Stomach (tissue), 4 donors: ENCODE measurements around the gene EVI5L.

Experiments used
- CTCF ChIP-seq, 7 experiments: fragments of 450-650 bp in 4 of 7; fragments of 200-600 bp in 3 of 7; sonication (generic) in 3 of 7; IDR thresholded peaks; one replicate each; pipeline ENCODE4 v1.5.1; 2016 to 2019; ENCODE audit warnings: antibody characterized with exemption in 7 of 7, control low read depth in 2 of 7, mild to moderate bottlenecking in 1 of 7
- EP300 ChIP-seq: sonication (generic); formaldehyde crosslinking; IDR thresholded peaks from one replicate; pipeline ENCODE4 v1.6.1; 2017; ENCODE audit warnings: antibody characterized with exemption
- POLR2A ChIP-seq, 4 donors: fragments of 450-650 bp; IDR thresholded peaks; one replicate each; pipeline ENCODE4 v1.6.1; 2016; ENCODE audit warnings: antibody characterized with exemption in 4 of 4, control low read depth in 2 of 4, mild to moderate bottlenecking in 1 of 4, moderate library complexity in 1 of 4
- POLR2AphosphoS5 ChIP-seq, 3 donors: sonication (generic); formaldehyde crosslinking; IDR thresholded peaks; one replicate each; pipeline ENCODE4 v1.6.1; 2016; ENCODE audit warnings: antibody characterized with exemption in 3 of 3

- no peak for TF ChIP-seq POLR2A (IDR thresholded peaks at IDR 0.05)
- no peak for TF ChIP-seq CTCF (IDR thresholded peaks at IDR 0.05)
- no peak for TF ChIP-seq POLR2AphosphoS5 (IDR thresholded peaks at IDR 0.05)
- no peak for TF ChIP-seq EP300
Observed at GRCh38 chr19:7815325-7815724, 14.7 kb upstream of the EVI5L start.
